Activated B cell treated with CpG ODN at 0.5 μM for 24 hours (primary cell): Measurements from ENCODE around the gene CDK6. TPM values are rescaled to one million over a fixed set of nuclear protein-coding genes. Genes with fewer than 3 reads are reported as not detected.
A peak's percentile ranks its signal among the peaks of the same experiment; 100 is the strongest.

Experiments used
- ATAC-seq: fragments of 200-7000 bp; cut with Tn5 transposase; one replicate; pipeline ENCODE4 v1.10.0; 2021; ENCODE audit warnings: low read depth, mild to moderate bottlenecking, moderate library complexity
- CTCF ChIA-PET: fragments of 350-600 bp; sonication (Branson Sonifier 250); formaldehyde crosslinking; loops from one replicate; lab custom pipeline; 2021; ENCODE audit warnings: antibody characterized with exemption; lab: Charles Lee
- POLR2A ChIA-PET: fragments of 350-600 bp; sonication (Branson Sonifier 250); formaldehyde crosslinking; loops from one replicate; lab custom pipeline; 2021; ENCODE audit warnings: antibody characterized with exemption; lab: Charles Lee
- DNase-seq: peaks from one replicate; pipeline ENCODE4 v3.0.0; 2022
- H3K27ac Mint-ChIP-seq: one replicate; pipeline ENCODE4 v1.8.0; 2020; ENCODE audit warnings: mixed read lengths
- H3K27me3 Mint-ChIP-seq: one replicate; pipeline ENCODE4 v1.8.0; 2021; ENCODE audit warnings: mixed read lengths
- H3K36me3 Mint-ChIP-seq: one replicate; pipeline ENCODE4 v1.8.0; 2021; ENCODE audit warnings: low read depth, mixed read lengths
- H3K4me1 Mint-ChIP-seq: one replicate; pipeline ENCODE4 v1.8.0; 2021; ENCODE audit warnings: mixed read lengths
- H3K4me3 Mint-ChIP-seq: one replicate; pipeline ENCODE4 v1.8.0; 2020; ENCODE audit warnings: mild to moderate bottlenecking, mixed read lengths
- H3K9me3 Mint-ChIP-seq: one replicate; pipeline ENCODE4 v1.8.0; 2020; ENCODE audit warnings: mixed read lengths
- intact Hi-C: fragments of 100-400 bp; cut with micrococcal nuclease; formaldehyde crosslinking; loops from one replicate; pipeline ENCODE4 v1.15.1; 2024
- total RNA-seq: library from RNA; stranded (reverse); gene quantifications from 2 replicates; pipeline ENCODE4 v1.2.3, GENCODE V29; 2022
- TF ChIP-seq, protein P1 (sequence below): fragments of 200-600 bp; IDR thresholded peaks from one replicate; pipeline ENCODE4 v1.8.0; 2022; ENCODE audit warnings: antibody characterized with exemption, mild to moderate bottlenecking

Gene CDK6
- total RNA-seq, 1 donor from 2014 or later: 30.5 TPM

DNA sequence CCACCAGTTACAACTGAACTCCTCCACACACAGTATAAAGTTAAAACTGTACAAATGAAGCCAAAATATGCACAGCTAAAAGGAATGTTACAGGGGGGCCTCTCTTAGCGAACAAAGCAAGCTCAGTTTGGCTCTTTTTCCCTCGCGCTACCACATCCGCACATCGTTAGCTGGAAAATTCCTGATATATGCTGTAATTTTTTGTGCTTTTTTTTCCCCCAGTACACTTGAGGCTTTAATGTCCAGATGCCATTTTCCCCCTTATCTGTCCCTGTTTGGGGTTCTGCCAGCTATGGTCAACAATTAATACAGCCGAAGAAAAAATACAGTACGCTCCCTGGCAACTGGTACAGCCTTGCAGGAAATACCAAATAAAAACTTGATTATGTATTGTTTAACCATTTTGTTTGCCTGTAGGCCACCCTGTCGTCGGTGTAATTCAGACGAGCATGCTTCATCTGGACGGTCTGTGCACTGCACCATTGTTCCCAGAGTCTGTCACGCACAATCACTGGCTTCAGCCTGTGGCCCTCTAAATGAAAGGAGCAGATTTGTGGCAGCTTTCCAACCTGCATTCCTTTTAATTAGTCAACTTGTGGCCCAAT lies 138.0 kb downstream of the CDK6 start:
- Mint-ChIP-seq H3K36me3 (no peaks in the 10 kb centered on the region), H3K4me3 (no peak overlapping the region), H3K4me1 (peaks cover 7% of the 10 kb centered on the region), H3K27ac (no peak overlapping the region), H3K9me3 (no peaks in the 10 kb centered on the region), H3K27me3 (no peaks in the 10 kb centered on the region)
- intact Hi-C loops: no loop called here
- DNase-seq (no peak), ATAC-seq (no peak)
- TF ChIP-seq, protein P1, sequence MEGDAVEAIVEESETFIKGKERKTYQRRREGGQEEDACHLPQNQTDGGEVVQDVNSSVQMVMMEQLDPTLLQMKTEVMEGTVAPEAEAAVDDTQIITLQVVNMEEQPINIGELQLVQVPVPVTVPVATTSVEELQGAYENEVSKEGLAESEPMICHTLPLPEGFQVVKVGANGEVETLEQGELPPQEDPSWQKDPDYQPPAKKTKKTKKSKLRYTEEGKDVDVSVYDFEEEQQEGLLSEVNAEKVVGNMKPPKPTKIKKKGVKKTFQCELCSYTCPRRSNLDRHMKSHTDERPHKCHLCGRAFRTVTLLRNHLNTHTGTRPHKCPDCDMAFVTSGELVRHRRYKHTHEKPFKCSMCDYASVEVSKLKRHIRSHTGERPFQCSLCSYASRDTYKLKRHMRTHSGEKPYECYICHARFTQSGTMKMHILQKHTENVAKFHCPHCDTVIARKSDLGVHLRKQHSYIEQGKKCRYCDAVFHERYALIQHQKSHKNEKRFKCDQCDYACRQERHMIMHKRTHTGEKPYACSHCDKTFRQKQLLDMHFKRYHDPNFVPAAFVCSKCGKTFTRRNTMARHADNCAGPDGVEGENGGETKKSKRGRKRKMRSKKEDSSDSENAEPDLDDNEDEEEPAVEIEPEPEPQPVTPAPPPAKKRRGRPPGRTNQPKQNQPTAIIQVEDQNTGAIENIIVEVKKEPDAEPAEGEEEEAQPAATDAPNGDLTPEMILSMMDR: no peak
- ChIA-PET POLR2A (no interaction called here), CTCF (interaction anchor here (1.2 to 3.0 kb wide), 2 partner anchors 82 to 135 kb away, joined by 3 to 13 read pairs; no protein-coding TSS in a partner anchor)

DNA sequence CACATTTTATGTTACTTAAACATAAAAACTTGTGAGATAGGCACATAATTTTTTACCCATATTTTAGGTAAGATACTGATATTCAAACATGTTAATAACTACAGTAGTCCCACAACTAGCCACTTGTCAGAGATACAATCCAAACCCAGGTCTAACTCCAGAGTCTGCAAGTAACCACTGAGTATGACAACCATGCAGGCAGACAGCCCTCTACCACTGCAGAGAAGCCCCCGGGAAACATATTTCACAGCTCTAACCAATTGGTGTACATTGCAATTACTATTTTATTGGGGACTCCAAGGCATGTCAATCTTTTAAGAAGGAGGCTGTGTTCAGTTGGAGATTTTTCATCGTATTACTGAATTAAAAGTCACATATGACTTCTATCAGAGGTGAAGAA lies 139.0 kb downstream of the CDK6 start:
- no peak overlapping the region for H3K4me3 Mint-ChIP-seq
- no peak for DNase-seq
- ChIA-PET CTCF (interaction anchor here (1.2 to 3.0 kb wide), 2 partner anchors 83 to 136 kb away, joined by 3 to 13 read pairs; no protein-coding TSS in a partner anchor), POLR2A (no interaction called here)
- ATAC-seq: no peak
- TF ChIP-seq, protein P1: no peak
- H3K36me3 Mint-ChIP-seq: no peaks in the 10 kb centered on the region
- H3K4me1 Mint-ChIP-seq: peaks cover 7% of the 10 kb centered on the region
- intact Hi-C loops: no loop called here
- no peaks in the 10 kb centered on the region for H3K27me3 Mint-ChIP-seq
- no peaks in the 10 kb centered on the region for H3K9me3 Mint-ChIP-seq
- no peak overlapping the region for H3K27ac Mint-ChIP-seq

DNA sequence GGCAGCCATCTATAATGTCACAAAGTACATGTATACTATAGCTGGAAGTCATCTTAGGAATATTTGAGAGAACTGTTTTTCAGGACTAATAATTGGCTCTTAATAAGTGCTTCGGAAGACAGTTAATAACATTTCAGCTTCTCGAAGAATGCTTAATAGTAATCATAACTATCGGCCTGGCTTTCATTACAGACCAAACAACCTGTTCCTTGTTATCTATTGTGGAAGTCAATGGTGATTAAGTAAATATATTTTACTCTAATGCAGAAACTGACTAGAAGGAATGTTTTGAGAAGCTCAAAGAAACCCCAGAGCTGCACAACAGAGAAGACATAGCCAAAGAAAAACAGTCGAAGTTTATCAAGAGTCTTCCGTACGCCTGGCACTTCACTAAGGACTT lies 139.4 kb downstream of the CDK6 start:
- Mint-ChIP-seq H3K27me3 (no peaks in the 10 kb centered on the region), H3K36me3 (no peaks in the 10 kb centered on the region), H3K27ac (no peak overlapping the region), H3K9me3 (no peaks in the 10 kb centered on the region), H3K4me3 (no peak overlapping the region), H3K4me1 (peaks cover 7% of the 10 kb centered on the region)
- TF ChIP-seq, protein P1: no peak
- intact Hi-C loops: no loop called here
- ChIA-PET POLR2A (no interaction called here), CTCF (interaction anchor here (3.0 kb wide), 1 partner anchor 136 kb away, joined by 13 read pairs; no protein-coding TSS in a partner anchor)
- ATAC-seq (no peak), DNase-seq (no peak)

DNA sequence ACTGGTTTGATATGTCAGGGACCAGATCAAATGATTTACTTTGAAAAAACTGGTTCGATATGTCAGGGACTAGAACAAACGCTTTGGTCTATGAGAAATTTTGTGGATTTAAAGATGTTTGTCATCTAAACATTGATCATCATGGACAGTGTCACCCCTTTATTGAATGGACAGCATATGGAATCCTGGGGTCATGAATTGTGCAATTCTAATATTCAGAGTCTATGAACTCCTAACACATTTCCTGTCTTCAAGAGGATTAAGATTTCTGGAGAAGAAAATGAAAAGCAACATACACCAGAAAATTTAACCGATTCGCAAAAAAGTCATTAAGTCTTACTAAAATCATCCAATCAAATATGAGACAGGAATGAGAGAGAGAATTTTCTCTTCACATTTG lies 139.8 kb downstream of the CDK6 start:
- ATAC-seq (no peak), DNase-seq (no peak)
- CTCF ChIA-PET: interaction anchor here (1.3 kb wide), 1 partner anchor 136 kb away, joined by 3 read pairs; no protein-coding TSS in a partner anchor
- Mint-ChIP-seq H3K27me3 (no peaks in the 10 kb centered on the region), H3K4me1 (peaks cover 9% of the 10 kb centered on the region), H3K27ac (no peak overlapping the region), H3K4me3 (no peak overlapping the region), H3K9me3 (no peaks in the 10 kb centered on the region), H3K36me3 (no peaks in the 10 kb centered on the region)
- POLR2A ChIA-PET: no interaction called here
- TF ChIP-seq, protein P1: no peak
- intact Hi-C loops: no loop called here

DNA sequence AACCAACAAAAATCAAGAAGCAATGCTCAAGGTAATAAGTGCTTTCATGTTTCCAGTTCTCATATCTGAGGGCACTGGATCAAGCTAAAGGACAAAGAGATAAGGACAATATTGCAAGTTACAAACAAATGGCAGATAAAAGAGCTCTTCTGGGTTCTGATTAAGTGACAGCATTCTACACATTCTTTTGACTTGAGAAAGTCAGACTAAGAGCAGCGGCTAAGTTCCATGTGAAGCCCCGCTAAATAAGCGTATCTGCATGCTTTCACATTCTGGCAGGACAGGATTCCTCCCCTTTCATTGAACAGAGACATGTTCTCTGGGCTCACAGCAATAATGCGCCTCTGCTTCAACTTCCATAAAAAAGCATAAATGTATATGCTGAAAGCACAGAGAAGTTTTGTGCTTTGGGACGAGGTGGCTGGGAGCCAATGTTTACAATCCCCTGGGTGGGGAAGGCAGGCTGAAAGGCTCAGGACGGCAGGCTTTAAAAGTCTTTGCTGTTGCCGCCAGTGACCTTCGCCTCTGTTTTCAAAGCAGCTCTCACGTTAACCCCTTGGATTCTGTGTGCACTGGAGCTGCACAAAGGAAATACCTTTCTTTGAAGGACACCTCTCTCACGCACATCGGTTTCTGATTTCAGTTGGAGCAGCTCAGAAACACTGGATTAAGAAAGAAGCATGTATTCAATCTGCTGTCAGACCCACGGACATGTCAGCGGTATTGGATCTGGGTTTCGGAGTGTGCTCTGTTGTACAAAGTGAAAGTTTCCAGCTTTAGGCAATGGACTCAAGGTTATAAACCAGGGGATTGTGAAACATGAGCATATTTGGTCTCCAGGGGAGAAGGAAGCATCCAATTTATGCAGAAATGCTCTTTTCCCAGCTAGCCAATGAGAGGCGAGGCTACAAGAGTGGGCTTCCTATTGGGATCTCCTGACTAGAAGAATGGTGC lies 140.8 kb downstream of the CDK6 start:
- Mint-ChIP-seq H3K4me1 (peaks cover 9% of the 10 kb centered on the region), H3K9me3 (no peaks in the 10 kb centered on the region), H3K27me3 (no peaks in the 10 kb centered on the region), H3K36me3 (no peaks in the 10 kb centered on the region), H3K4me3 (peak overlapping the region; percentile 42), H3K27ac (no peak overlapping the region)
- CTCF ChIA-PET: interaction anchor here (0.6 to 1.3 kb wide), 2 partner anchors 137 to 1872 kb away, joined by 3 read pairs; no protein-coding TSS in a partner anchor
- POLR2A ChIA-PET: interaction anchor here (0.5 kb wide), 1 partner anchor 74 kb away, joined by 4 read pairs; no protein-coding TSS in a partner anchor
- ATAC-seq: no peak
- intact Hi-C loops: no loop called here
- no peak for DNase-seq
- TF ChIP-seq, protein P1: no peak
